ENCODE results near the gene ABCD1. TPM values are rescaled to one million over a fixed set of nuclear protein-coding genes. Genes with fewer than 3 reads are reported as not detected.

The ABCD1 gene
- total RNA-seq, 1 donor from 2014 or later = 10.1 TPM

- DNase-seq (ENCODE audit: low spot score) = no peak
- H3K9me3 Mint-ChIP-seq = no peaks in the 10 kb centered on the region
- H3K27ac Mint-ChIP-seq = no peak overlapping the region
- H3K27me3 Mint-ChIP-seq (ENCODE audit: low read depth) = no peaks in the 10 kb centered on the region
- no peaks in the 10 kb centered on the region for H3K4me1 Mint-ChIP-seq (ENCODE audit: low read depth)
- H3K4me3 Mint-ChIP-seq (ENCODE audit: low read depth) = no peak overlapping the region
- H3K36me3 Mint-ChIP-seq (ENCODE audit: low read depth) = peaks cover 31% of the 10 kb centered on the region
- intact Hi-C loops (cut with micrococcal nuclease) = no loop called here
Observed at GRCh38 chrX:153707406-153707805, 17.2 kb upstream of the ABCD1 start.

DNA sequence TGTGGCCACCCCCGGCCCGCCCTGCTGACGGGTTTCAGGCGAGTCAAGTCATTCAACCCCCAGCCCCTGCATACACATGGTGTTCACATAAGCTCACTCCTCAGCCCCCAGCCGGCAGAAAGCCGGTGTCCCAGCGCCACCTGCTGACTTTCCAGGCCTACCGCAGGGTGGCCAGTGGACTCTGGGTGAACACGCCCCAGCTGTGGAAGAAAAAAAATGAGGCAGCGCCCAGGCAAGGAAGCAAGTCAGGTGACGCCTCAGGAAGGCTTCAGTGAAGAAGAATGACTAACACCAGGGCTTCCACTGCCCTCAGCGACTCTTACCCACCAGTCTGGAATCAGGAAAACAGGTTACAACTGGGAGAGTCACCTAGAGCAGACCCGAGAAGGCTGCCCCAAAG lies 16.2 kb upstream of the ABCD1 start:
- H3K27me3 Mint-ChIP-seq (ENCODE audit: low read depth) = no peaks in the 10 kb centered on the region
- H3K4me1 Mint-ChIP-seq (ENCODE audit: low read depth) = no peaks in the 10 kb centered on the region
- H3K36me3 Mint-ChIP-seq (ENCODE audit: low read depth) = peaks cover 33% of the 10 kb centered on the region
- peak; percentile 28 for DNase-seq (ENCODE audit: low spot score)
- H3K9me3 Mint-ChIP-seq = no peaks in the 10 kb centered on the region
- no peak overlapping the region for H3K27ac Mint-ChIP-seq
- intact Hi-C loops (cut with micrococcal nuclease) = no loop called here
- no peak overlapping the region for H3K4me3 Mint-ChIP-seq (ENCODE audit: low read depth)

GRCh38 chrX:153709726-153710674 lies 14.7 kb upstream of the ABCD1 start:
- no peak overlapping the region for H3K27ac Mint-ChIP-seq
- H3K27me3 Mint-ChIP-seq (ENCODE audit: low read depth) = no peaks in the 10 kb centered on the region
- H3K4me3 Mint-ChIP-seq (ENCODE audit: low read depth) = no peak overlapping the region
- intact Hi-C loops (cut with micrococcal nuclease) = no loop called here
- no peak for DNase-seq (ENCODE audit: low spot score)
- H3K36me3 Mint-ChIP-seq (ENCODE audit: low read depth) = peaks cover 34% of the 10 kb centered on the region
- H3K9me3 Mint-ChIP-seq = no peaks in the 10 kb centered on the region
- no peaks in the 10 kb centered on the region for H3K4me1 Mint-ChIP-seq (ENCODE audit: low read depth)

- intact Hi-C loops (cut with micrococcal nuclease) = no loop called here
- no peak for DNase-seq (ENCODE audit: low spot score)
- H3K27me3 Mint-ChIP-seq (ENCODE audit: low read depth) = no peaks in the 10 kb centered on the region
- H3K9me3 Mint-ChIP-seq = no peaks in the 10 kb centered on the region
- H3K4me1 Mint-ChIP-seq (ENCODE audit: low read depth) = no peaks in the 10 kb centered on the region
- H3K27ac Mint-ChIP-seq = no peak overlapping the region
- peaks cover 44% of the 10 kb centered on the region for H3K36me3 Mint-ChIP-seq (ENCODE audit: low read depth)
- no peak overlapping the region for H3K4me3 Mint-ChIP-seq (ENCODE audit: low read depth)
Observed at GRCh38 chrX:153714256-153714655, 10.4 kb upstream of the ABCD1 start.

- H3K4me3 Mint-ChIP-seq (ENCODE audit: low read depth) = no peak overlapping the region
Observed at GRCh38 chrX:153717445-153717844, 7.2 kb upstream of the ABCD1 start.

GRCh38 chrX:153719238-153719637 lies 5.4 kb upstream of the ABCD1 start:
- H3K27ac Mint-ChIP-seq = no peak overlapping the region
- intact Hi-C loops (cut with micrococcal nuclease) = no loop called here
- peaks cover 43% of the 10 kb centered on the region for H3K36me3 Mint-ChIP-seq (ENCODE audit: low read depth)
- no peaks in the 10 kb centered on the region for H3K9me3 Mint-ChIP-seq
- DNase-seq (ENCODE audit: low spot score) = no peak
- H3K4me3 Mint-ChIP-seq (ENCODE audit: low read depth) = no peak overlapping the region
- H3K4me1 Mint-ChIP-seq (ENCODE audit: low read depth) = peaks cover 9% of the 10 kb centered on the region
- no peaks in the 10 kb centered on the region for H3K27me3 Mint-ChIP-seq (ENCODE audit: low read depth)

More at GRCh38 chrX:153717445-153717844, 7.2 kb upstream of the ABCD1 start:
- Mint-ChIP-seq H3K27me3 (ENCODE audit: low read depth) (no peaks in the 10 kb centered on the region), H3K36me3 (ENCODE audit: low read depth) (peaks cover 47% of the 10 kb centered on the region), H3K27ac (no peak overlapping the region), H3K9me3 (no peaks in the 10 kb centered on the region), H3K4me1 (ENCODE audit: low read depth) (peaks cover 6% of the 10 kb centered on the region)
- intact Hi-C loops (cut with micrococcal nuclease) = no loop called here
- DNase-seq (ENCODE audit: low spot score) = no peak

GRCh38 chrX:153719701-153720100 lies 5.0 kb upstream of the ABCD1 start:
- Mint-ChIP-seq H3K27me3 (ENCODE audit: low read depth) (no peaks in the 10 kb centered on the region), H3K4me3 (ENCODE audit: low read depth) (no peak overlapping the region), H3K27ac (no peak overlapping the region), H3K36me3 (ENCODE audit: low read depth) (peaks cover 41% of the 10 kb centered on the region), H3K9me3 (no peaks in the 10 kb centered on the region), H3K4me1 (ENCODE audit: low read depth) (peaks cover 9% of the 10 kb centered on the region)
- intact Hi-C loops (cut with micrococcal nuclease) = no loop called here
- DNase-seq (ENCODE audit: low spot score) = no peak

DNA sequence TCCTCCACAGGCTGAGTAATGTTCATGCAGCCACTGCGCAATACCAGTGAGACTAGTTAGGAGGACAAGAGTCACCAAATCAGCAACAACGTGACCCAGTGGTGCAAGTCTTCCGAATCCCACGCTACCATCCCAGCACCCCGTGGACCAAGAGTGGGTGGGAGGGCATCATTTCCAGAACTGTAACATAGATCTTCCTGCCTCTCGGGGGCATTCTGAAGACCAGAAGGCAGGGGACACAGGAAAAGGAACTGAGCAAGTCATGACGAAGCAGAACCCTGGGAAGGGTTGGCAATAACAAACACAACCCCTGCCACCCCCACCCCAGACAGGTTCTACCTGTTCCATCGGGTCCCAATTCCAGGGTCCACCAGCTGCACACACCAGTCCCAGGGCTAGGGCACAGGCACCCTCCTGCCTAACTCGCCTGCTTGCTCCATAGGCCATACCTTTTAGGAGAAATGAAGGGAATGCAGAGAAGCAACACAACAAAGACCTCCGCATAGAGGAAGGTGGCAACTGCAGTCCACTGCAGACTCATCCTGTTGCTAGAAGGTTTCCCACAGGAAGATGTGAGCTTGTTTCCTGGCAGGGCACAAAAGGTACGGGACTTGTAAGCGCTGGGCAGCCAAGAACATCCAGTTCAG lies 1.8 kb upstream of the ABCD1 start:
- H3K27ac Mint-ChIP-seq = peak overlapping the region; percentile 79
- intact Hi-C loops (cut with micrococcal nuclease) = no loop called here
- H3K9me3 Mint-ChIP-seq = no peaks in the 10 kb centered on the region
- H3K4me3 Mint-ChIP-seq (ENCODE audit: low read depth) = peak overlapping the region; percentile 89
- peaks cover 15% of the 10 kb centered on the region for H3K4me1 Mint-ChIP-seq (ENCODE audit: low read depth)
- H3K27me3 Mint-ChIP-seq (ENCODE audit: low read depth) = no peaks in the 10 kb centered on the region
- no peak for DNase-seq (ENCODE audit: low spot score)
- H3K36me3 Mint-ChIP-seq (ENCODE audit: low read depth) = peaks cover 28% of the 10 kb centered on the region

DNA sequence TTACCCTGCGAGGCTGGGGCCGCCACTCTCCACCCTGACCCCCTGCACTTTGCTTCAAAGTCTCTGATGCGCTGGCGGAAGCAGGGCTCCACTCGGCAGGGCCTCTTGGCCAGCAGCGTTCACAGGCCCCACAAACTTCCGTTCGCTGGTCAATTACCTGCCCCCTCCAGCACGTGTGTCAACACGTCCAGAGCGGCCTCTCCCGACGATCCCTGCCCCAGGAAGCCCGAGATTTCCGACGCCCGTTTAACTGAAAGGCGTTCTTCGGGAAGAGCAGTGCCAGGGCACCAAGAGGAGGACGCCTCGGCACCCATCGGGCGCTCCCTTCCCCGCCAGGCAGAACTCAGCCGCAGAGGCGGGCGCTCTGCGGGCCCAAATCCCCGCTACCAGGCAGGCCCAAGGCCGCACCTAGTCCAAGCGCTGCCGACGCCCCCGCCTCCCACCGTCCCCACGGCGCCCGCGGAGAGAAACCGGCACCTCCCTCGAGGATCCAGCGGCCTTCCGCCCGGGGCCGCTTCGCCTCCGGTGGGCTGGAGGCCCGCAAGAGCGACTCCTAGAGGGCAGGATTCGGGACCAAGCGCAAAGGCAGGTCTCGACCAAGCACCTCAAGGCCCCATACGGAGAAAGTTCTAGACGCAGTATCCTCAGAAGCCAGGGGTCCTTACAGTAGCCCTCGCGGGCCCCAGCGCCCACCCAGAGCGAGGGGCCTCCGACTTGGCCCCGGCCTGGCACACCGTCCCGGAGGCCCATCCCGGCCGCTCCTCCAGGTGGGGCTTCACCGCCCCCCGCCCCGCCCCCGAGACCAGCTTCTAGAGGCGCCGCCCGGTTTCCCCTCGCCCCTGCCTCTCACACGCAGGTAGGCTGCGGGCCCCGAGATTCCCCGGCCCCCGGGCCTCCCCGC lies 1.1 kb upstream of the ABCD1 start:
- intact Hi-C loops (cut with micrococcal nuclease) = loop anchor here (1.0 kb wide), 2 partner anchors 71 to 248 kb away; partner anchors contain the start of genes HCFC1, IDH3G and SSR4
- Mint-ChIP-seq H3K27me3 (ENCODE audit: low read depth) (no peaks in the 10 kb centered on the region), H3K9me3 (no peaks in the 10 kb centered on the region), H3K36me3 (ENCODE audit: low read depth) (peaks cover 29% of the 10 kb centered on the region), H3K27ac (peak overlapping the region; percentile 79), H3K4me3 (ENCODE audit: low read depth) (peak overlapping the region; percentile 89), H3K4me1 (ENCODE audit: low read depth) (peaks cover 16% of the 10 kb centered on the region)
- DNase-seq (ENCODE audit: low spot score) = peak; percentile 54

GRCh38 chrX:153725039-153725831 lies 579 bp downstream of the ABCD1 start:
- Mint-ChIP-seq H3K4me1 (ENCODE audit: low read depth) (peaks cover 16% of the 10 kb centered on the region), H3K36me3 (ENCODE audit: low read depth) (peaks cover 19% of the 10 kb centered on the region), H3K4me3 (ENCODE audit: low read depth) (peak overlapping the region; percentile 42), H3K27ac (no peak overlapping the region), H3K27me3 (ENCODE audit: low read depth) (no peaks in the 10 kb centered on the region), H3K9me3 (no peaks in the 10 kb centered on the region)
- intact Hi-C loops (cut with micrococcal nuclease) = no loop called here
- DNase-seq (ENCODE audit: low spot score) = no peak

GRCh38 chrX:153725832-153726285 lies 1.2 kb downstream of the ABCD1 start:
- Mint-ChIP-seq H3K27ac (no peak overlapping the region), H3K36me3 (ENCODE audit: low read depth) (peaks cover 18% of the 10 kb centered on the region), H3K4me1 (ENCODE audit: low read depth) (peaks cover 18% of the 10 kb centered on the region), H3K27me3 (ENCODE audit: low read depth) (no peaks in the 10 kb centered on the region), H3K9me3 (no peaks in the 10 kb centered on the region), H3K4me3 (ENCODE audit: low read depth) (peak overlapping the region; percentile 42)
- intact Hi-C loops (cut with micrococcal nuclease) = no loop called here
- DNase-seq (ENCODE audit: low spot score) = no peak

Data from activated T-helper 2 cell treated with anti-CD3 and anti-CD28 coated beads, Interferon-gamma antibody, Interleukin-2, Interleukin-4, amounts not matched to agents 10 μg/mL and 5 μg/mL and 100 μg/mL, durations not matched to agents 14 hours and 24 hours and 36 hours (primary cell).